H1 (cell line): ENCODE results near the gene MANBA.

Experiments
- CHD1 ChIP-seq: IDR thresholded peaks from 2 replicates; pipeline ENCODE4 v1.6.1; 2012; ENCODE audit warnings: low read depth, low read length, improper control_type of control experiment
- EZH2 ChIP-seq: fragments of 200-600 bp; sonication (generic); IDR thresholded peaks from 2 replicates; pipeline ENCODE4 v1.7.1; 2012; ENCODE audit warnings: low read depth, mild to moderate bottlenecking, moderate library complexity, low read length, inconsistent platforms; ENCODE audit not compliant: severe bottlenecking
- GTF2F1 ChIP-seq: IDR thresholded peaks from 2 replicates; pipeline ENCODE4 v1.6.1; 2012; ENCODE audit warnings: low read depth, low read length, improper control_type of control experiment, borderline replicate concordance
- JUND ChIP-seq: IDR thresholded peaks from 2 replicates; pipeline ENCODE4 v1.6.1; 2011; ENCODE audit warnings: mild to moderate bottlenecking, improper control_type of control experiment, low read length
- MAFK ChIP-seq: IDR thresholded peaks from 2 replicates; pipeline ENCODE4 v1.6.1; 2012; ENCODE audit warnings: low read depth, mild to moderate bottlenecking, improper control_type of control experiment, low read length
- PHF8 ChIP-seq: fragments of 200-600 bp; sonication (generic); conservative IDR thresholded peaks from 2 replicates; pipeline ENCODE4 v1.7.1; 2012; ENCODE audit warnings: low read depth, mild to moderate bottlenecking, inconsistent platforms, low read length, moderate library complexity
- POLR2A ChIP-seq, 2 experiments: IDR thresholded peaks; 1 replicate in 1 of 2; 2 replicates in 1 of 2; pipeline ENCODE4 v1.6.1; 2011; ENCODE audit warnings: low read depth in 2 of 2, low read length in 2 of 2, mild to moderate bottlenecking in 2 of 2; ENCODE audit errors: control extremely low read depth in 1 of 2
- POLR2AphosphoS5 ChIP-seq: IDR thresholded peaks from 2 replicates; pipeline ENCODE4 v1.6.1; 2011; ENCODE audit warnings: low read depth, low read length
- RFX5 ChIP-seq: IDR thresholded peaks from 2 replicates; pipeline ENCODE4 v1.6.1; 2011; ENCODE audit warnings: low read depth, low read length, improper control_type of control experiment, borderline replicate concordance
- SIRT6 ChIP-seq: IDR thresholded peaks from one replicate; pipeline ENCODE4 v1.7.1; 2012; ENCODE audit warnings: low read length, inconsistent platforms
- TEAD4 ChIP-seq: IDR thresholded peaks from 2 replicates; pipeline ENCODE4 v1.6.1; 2012; ENCODE audit warnings: low read depth, low read length, inconsistent platforms, mixed read lengths
- TF ChIP-seq, protein P1 (sequence below), 3 experiments: IDR thresholded peaks; 1 replicate in 2 of 3; 2 replicates in 1 of 3; pipeline versions ENCODE4 v1.5.1 to v1.6.1; 2011; ENCODE audit warnings: low read length in 3 of 3, mild to moderate bottlenecking in 3 of 3, inconsistent platforms in 2 of 3, low read depth in 1 of 3, moderate library complexity in 1 of 3; ENCODE audit not compliant: insufficient read depth in 1 of 3; ENCODE audit errors: control extremely low read depth in 1 of 3
- TF ChIP-seq, protein P2 (sequence below): IDR thresholded peaks from 2 replicates; pipeline ENCODE4 v1.6.1; 2012; ENCODE audit warnings: low read length, inconsistent platforms

- TF ChIP-seq POLR2A (IDR thresholded peaks at IDR 0.05; ENCODE audit: control extremely low read depth in 1 of 2, low read depth in 2 of 2, low read length in 2 of 2), result no peak
- TF ChIP-seq, protein P1, sequence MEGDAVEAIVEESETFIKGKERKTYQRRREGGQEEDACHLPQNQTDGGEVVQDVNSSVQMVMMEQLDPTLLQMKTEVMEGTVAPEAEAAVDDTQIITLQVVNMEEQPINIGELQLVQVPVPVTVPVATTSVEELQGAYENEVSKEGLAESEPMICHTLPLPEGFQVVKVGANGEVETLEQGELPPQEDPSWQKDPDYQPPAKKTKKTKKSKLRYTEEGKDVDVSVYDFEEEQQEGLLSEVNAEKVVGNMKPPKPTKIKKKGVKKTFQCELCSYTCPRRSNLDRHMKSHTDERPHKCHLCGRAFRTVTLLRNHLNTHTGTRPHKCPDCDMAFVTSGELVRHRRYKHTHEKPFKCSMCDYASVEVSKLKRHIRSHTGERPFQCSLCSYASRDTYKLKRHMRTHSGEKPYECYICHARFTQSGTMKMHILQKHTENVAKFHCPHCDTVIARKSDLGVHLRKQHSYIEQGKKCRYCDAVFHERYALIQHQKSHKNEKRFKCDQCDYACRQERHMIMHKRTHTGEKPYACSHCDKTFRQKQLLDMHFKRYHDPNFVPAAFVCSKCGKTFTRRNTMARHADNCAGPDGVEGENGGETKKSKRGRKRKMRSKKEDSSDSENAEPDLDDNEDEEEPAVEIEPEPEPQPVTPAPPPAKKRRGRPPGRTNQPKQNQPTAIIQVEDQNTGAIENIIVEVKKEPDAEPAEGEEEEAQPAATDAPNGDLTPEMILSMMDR (IDR thresholded peaks at IDR 0.05; ENCODE audit: control extremely low read depth in 1 of 3, insufficient read depth in 1 of 3, low read depth in 1 of 3, low read length in 3 of 3), result no peak
- no peak for TF ChIP-seq MAFK
- TF ChIP-seq RFX5, result no peak
- no peak for TF ChIP-seq PHF8
- no peak for TF ChIP-seq TEAD4
- no peak for TF ChIP-seq JUND
- TF ChIP-seq, protein P2, sequence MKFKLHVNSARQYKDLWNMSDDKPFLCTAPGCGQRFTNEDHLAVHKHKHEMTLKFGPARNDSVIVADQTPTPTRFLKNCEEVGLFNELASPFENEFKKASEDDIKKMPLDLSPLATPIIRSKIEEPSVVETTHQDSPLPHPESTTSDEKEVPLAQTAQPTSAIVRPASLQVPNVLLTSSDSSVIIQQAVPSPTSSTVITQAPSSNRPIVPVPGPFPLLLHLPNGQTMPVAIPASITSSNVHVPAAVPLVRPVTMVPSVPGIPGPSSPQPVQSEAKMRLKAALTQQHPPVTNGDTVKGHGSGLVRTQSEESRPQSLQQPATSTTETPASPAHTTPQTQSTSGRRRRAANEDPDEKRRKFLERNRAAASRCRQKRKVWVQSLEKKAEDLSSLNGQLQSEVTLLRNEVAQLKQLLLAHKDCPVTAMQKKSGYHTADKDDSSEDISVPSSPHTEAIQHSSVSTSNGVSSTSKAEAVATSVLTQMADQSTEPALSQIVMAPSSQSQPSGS, result no peak
- TF ChIP-seq SIRT6, result no peak
- TF ChIP-seq CHD1, result no peak
- TF ChIP-seq EZH2, result no peak
- TF ChIP-seq POLR2AphosphoS5, result no peak
- no peak for TF ChIP-seq GTF2F1
Measured at GRCh38 chr4:102736636-102737549, 23.9 kb downstream of the MANBA start.
